ENCODE data around the gene RUBCNL. TPM values are rescaled to one million over a fixed set of nuclear protein-coding genes. Genes with fewer than 3 reads are reported as not detected.

RUBCNL gene
- total and polyA plus RNA-seq, 2 experiments from 2014 or later: 4.2 to 5.9 TPM

DNA sequence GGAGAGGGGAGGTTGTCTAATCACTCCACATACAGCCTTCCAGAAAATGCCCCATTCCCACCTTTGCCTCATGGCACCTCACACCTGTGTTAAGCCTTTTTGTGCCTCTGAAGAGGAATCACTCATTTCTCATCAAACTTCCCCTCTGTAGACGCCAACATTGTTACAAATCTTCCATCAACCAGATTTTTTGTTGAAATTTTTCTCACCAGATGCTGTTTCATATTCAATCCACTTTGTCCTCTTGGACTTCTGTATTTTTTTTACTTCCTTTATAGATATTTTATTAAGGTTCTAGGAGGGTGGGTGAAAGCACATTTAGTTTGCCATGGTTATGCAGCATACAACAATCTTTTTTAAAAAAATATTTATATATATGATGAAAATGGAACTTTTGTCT lies 74.0 kb downstream of the RUBCNL start:
- no peak for TF ChIP-seq ZNF114 (CRISPR knock-in tag; IDR thresholded peaks at IDR 0.05)
- no peak for TF ChIP-seq EZH2phosphoT487 (IDR thresholded peaks at IDR 0.05; ENCODE audit: unreplicated experiment)
- no peak for TF ChIP-seq ZNF331 (CRISPR knock-in tag; IDR thresholded peaks at IDR 0.05; ENCODE audit: low read depth)
- TF ChIP-seq, protein P1, sequence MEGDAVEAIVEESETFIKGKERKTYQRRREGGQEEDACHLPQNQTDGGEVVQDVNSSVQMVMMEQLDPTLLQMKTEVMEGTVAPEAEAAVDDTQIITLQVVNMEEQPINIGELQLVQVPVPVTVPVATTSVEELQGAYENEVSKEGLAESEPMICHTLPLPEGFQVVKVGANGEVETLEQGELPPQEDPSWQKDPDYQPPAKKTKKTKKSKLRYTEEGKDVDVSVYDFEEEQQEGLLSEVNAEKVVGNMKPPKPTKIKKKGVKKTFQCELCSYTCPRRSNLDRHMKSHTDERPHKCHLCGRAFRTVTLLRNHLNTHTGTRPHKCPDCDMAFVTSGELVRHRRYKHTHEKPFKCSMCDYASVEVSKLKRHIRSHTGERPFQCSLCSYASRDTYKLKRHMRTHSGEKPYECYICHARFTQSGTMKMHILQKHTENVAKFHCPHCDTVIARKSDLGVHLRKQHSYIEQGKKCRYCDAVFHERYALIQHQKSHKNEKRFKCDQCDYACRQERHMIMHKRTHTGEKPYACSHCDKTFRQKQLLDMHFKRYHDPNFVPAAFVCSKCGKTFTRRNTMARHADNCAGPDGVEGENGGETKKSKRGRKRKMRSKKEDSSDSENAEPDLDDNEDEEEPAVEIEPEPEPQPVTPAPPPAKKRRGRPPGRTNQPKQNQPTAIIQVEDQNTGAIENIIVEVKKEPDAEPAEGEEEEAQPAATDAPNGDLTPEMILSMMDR (conservative IDR thresholded peaks at IDR 0.05; ENCODE audit: low read depth in 2 of 2): no peak
- TF ChIP-seq EZH2 (IDR thresholded peaks at IDR 0.05; ENCODE audit: low read depth, unreplicated experiment): no peak
- no peak for TF ChIP-seq JUNB (IDR thresholded peaks at IDR 0.05; ENCODE audit: unreplicated experiment)
- TF ChIP-seq POLR2AphosphoS5 (IDR thresholded peaks at IDR 0.05; ENCODE audit: low read depth): no peak
- no peak for TF ChIP-seq NANOG (IDR thresholded peaks at IDR 0.05; ENCODE audit: borderline replicate concordance)
- no peak for TF ChIP-seq STAT1 (IDR thresholded peaks at IDR 0.05; ENCODE audit: unreplicated experiment)
- TF ChIP-seq, protein P2, sequence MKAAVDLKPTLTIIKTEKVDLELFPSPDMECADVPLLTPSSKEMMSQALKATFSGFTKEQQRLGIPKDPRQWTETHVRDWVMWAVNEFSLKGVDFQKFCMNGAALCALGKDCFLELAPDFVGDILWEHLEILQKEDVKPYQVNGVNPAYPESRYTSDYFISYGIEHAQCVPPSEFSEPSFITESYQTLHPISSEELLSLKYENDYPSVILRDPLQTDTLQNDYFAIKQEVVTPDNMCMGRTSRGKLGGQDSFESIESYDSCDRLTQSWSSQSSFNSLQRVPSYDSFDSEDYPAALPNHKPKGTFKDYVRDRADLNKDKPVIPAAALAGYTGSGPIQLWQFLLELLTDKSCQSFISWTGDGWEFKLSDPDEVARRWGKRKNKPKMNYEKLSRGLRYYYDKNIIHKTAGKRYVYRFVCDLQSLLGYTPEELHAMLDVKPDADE (IDR thresholded peaks at IDR 0.05): no peak
- TF ChIP-seq, protein P3, sequence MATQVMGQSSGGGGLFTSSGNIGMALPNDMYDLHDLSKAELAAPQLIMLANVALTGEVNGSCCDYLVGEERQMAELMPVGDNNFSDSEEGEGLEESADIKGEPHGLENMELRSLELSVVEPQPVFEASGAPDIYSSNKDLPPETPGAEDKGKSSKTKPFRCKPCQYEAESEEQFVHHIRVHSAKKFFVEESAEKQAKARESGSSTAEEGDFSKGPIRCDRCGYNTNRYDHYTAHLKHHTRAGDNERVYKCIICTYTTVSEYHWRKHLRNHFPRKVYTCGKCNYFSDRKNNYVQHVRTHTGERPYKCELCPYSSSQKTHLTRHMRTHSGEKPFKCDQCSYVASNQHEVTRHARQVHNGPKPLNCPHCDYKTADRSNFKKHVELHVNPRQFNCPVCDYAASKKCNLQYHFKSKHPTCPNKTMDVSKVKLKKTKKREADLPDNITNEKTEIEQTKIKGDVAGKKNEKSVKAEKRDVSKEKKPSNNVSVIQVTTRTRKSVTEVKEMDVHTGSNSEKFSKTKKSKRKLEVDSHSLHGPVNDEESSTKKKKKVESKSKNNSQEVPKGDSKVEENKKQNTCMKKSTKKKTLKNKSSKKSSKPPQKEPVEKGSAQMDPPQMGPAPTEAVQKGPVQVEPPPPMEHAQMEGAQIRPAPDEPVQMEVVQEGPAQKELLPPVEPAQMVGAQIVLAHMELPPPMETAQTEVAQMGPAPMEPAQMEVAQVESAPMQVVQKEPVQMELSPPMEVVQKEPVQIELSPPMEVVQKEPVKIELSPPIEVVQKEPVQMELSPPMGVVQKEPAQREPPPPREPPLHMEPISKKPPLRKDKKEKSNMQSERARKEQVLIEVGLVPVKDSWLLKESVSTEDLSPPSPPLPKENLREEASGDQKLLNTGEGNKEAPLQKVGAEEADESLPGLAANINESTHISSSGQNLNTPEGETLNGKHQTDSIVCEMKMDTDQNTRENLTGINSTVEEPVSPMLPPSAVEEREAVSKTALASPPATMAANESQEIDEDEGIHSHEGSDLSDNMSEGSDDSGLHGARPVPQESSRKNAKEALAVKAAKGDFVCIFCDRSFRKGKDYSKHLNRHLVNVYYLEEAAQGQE (IDR thresholded peaks at IDR 0.05; ENCODE audit: unreplicated experiment): no peak
- no peak for TF ChIP-seq CREB1 (CRISPR knock-in tag; IDR thresholded peaks at IDR 0.05; ENCODE audit: low read depth)
- TF ChIP-seq, protein P4, sequence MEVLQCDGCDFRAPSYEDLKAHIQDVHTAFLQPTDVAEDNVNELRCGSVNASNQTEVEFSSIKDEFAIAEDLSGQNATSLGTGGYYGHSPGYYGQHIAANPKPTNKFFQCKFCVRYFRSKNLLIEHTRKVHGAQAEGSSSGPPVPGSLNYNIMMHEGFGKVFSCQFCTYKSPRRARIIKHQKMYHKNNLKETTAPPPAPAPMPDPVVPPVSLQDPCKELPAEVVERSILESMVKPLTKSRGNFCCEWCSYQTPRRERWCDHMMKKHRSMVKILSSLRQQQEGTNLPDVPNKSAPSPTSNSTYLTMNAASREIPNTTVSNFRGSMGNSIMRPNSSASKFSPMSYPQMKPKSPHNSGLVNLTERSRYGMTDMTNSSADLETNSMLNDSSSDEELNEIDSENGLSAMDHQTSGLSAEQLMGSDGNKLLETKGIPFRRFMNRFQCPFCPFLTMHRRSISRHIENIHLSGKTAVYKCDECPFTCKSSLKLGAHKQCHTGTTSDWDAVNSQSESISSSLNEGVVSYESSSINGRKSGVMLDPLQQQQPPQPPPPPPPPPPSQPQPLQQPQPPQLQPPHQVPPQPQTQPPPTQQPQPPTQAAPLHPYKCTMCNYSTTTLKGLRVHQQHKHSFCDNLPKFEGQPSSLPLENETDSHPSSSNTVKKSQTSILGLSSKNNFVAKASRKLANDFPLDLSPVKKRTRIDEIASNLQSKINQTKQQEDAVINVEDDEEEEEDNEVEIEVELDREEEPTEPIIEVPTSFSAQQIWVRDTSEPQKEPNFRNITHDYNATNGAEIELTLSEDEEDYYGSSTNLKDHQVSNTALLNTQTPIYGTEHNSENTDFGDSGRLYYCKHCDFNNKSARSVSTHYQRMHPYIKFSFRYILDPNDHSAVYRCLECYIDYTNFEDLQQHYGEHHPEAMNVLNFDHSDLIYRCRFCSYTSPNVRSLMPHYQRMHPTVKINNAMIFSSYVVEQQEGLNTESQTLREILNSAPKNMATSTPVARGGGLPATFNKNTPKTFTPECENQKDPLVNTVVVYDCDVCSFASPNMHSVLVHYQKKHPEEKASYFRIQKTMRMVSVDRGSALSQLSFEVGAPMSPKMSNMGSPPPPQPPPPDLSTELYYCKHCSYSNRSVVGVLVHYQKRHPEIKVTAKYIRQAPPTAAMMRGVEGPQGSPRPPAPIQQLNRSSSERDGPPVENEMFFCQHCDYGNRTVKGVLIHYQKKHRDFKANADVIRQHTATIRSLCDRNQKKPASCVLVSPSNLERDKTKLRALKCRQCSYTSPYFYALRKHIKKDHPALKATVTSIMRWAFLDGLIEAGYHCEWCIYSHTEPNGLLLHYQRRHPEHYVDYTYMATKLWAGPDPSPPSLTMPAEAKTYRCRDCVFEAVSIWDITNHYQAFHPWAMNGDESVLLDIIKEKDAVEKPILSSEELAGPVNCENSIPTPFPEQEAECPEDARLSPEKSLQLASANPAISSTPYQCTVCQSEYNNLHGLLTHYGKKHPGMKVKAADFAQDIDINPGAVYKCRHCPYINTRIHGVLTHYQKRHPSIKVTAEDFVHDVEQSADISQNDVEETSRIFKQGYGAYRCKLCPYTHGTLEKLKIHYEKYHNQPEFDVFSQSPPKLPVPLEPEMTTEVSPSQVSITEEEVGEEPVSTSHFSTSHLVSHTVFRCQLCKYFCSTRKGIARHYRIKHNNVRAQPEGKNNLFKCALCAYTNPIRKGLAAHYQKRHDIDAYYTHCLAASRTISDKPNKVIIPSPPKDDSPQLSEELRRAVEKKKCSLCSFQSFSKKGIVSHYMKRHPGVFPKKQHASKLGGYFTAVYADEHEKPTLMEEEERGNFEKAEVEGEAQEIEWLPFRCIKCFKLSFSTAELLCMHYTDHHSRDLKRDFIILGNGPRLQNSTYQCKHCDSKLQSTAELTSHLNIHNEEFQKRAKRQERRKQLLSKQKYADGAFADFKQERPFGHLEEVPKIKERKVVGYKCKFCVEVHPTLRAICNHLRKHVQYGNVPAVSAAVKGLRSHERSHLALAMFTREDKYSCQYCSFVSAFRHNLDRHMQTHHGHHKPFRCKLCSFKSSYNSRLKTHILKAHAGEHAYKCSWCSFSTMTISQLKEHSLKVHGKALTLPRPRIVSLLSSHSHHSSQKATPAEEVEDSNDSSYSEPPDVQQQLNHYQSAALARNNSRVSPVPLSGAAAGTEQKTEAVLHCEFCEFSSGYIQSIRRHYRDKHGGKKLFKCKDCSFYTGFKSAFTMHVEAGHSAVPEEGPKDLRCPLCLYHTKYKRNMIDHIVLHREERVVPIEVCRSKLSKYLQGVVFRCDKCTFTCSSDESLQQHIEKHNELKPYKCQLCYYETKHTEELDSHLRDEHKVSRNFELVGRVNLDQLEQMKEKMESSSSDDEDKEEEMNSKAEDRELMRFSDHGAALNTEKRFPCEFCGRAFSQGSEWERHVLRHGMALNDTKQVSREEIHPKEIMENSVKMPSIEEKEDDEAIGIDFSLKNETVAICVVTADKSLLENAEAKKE (CRISPR knock-in tag; IDR thresholded peaks at IDR 0.05): no peak
- H3K4me3 Mint-ChIP-seq: no peak overlapping the region
- no peak overlapping the region for H3K4me2 ChIP-seq
- peaks cover 19% of the 10 kb centered on the region for H3K9me2 ChIP-seq (ENCODE audit: insufficient read depth)
- no peak overlapping the region for H3K27ac Mint-ChIP-seq
- H3K36me3 ChIP-seq (ENCODE audit: insufficient read depth): no peaks in the 10 kb centered on the region; the same call in 1 of the 2 replicates
- no peaks in the 10 kb centered on the region for H3F3A ChIP-seq (replicated peaks; ENCODE audit: low read depth)
- no peak overlapping the region for H3K27ac ChIP-seq (ENCODE audit: low read depth)
- H3K27me3 ChIP-seq (ENCODE audit: insufficient read depth): no peaks in the 10 kb centered on the region
- no peaks in the 10 kb centered on the region for H3K4me1 ChIP-seq (ENCODE audit: insufficient read depth)
- no peak overlapping the region for H3K4me3 ChIP-seq
- no peaks in the 10 kb centered on the region for H3K79me2 ChIP-seq (replicated peaks; ENCODE audit: insufficient read depth)
- peaks cover 2% of the 10 kb centered on the region for H3K27me3 Mint-ChIP-seq (ENCODE audit: insufficient read depth, low read depth, poor library complexity)
- ATAC-seq: no peak
- DNase-seq (ENCODE audit: low spot score): no peak
- no peaks in the 10 kb centered on the region for H3K9me3 Mint-ChIP-seq
- H4K20me1 ChIP-seq (replicated peaks; ENCODE audit: insufficient read depth): no peaks in the 10 kb centered on the region
- H2AFZ ChIP-seq: no peak overlapping the region
- H3K36me3 Mint-ChIP-seq (ENCODE audit: low read depth): no peaks in the 10 kb centered on the region
- no peaks in the 10 kb centered on the region for H3K4me1 Mint-ChIP-seq
